Measurements from ENCODE around the gene NOXA1.

NOXA1 gene

DNA sequence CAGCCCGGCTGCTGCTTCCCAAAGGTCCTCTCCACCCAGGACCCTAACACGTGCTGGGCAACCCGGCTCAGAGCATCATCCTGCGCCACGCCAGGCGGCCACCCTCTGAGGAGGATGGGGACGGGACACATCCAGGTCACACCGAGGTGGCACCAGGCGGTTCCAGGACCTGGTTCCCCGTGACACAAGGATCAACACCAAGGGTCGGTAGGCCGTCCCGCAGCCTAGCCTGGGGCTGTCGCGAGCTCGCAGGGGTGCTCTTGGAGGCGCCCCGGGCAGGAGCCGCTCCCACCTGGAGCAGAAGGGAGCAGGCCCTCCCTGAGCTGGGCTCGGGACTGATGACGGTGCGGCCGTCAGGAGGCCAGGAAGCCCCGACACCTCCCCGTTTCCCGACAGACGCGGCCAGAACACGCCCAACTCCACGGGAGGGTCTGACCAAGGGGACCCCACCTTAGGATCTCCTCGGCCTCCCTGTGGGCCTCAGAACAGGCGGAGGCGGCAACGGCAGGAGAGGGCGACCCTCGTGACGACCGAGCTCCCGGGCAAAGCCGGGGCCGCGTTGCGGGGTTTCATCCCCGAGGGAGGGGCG lies 6.5 kb upstream of the NOXA1 start:
- Histone ChIP-seq H3K9ac (ENCODE audit: low read depth, low read length) (no peak overlapping the region), H3K36me3 (ENCODE audit: control insufficient read depth, insufficient read depth, low read length) (no peaks in the 10 kb centered on the region), H3K9me3 (ENCODE audit: control insufficient read depth, insufficient read depth, low read length) (no peaks in the 10 kb centered on the region), H3K4me3 (ENCODE audit: low read depth, low read length) (no peak overlapping the region), H3K27me3 (ENCODE audit: control insufficient read depth, insufficient read depth, low read length) (no peaks in the 10 kb centered on the region), H3K4me1 (ENCODE audit: control insufficient read depth, insufficient read depth, low read length) (no peaks in the 10 kb centered on the region), H3K27ac (ENCODE audit: low read depth, low read length) (no peak overlapping the region)

- no peaks in the 10 kb centered on the region for H3K36me3 ChIP-seq (ENCODE audit: control insufficient read depth, insufficient read depth, low read length)
- no peaks in the 10 kb centered on the region for H3K9me3 ChIP-seq (ENCODE audit: control insufficient read depth, insufficient read depth, low read length)
- H3K4me1 ChIP-seq (ENCODE audit: control insufficient read depth, insufficient read depth, low read length): no peaks in the 10 kb centered on the region
- H3K4me3 ChIP-seq (ENCODE audit: low read depth, low read length): no peak overlapping the region
- no peak overlapping the region for H3K27ac ChIP-seq (ENCODE audit: low read depth, low read length)
- no peak overlapping the region for H3K9ac ChIP-seq (ENCODE audit: low read depth, low read length)
- H3K27me3 ChIP-seq (ENCODE audit: control insufficient read depth, insufficient read depth, low read length): no peaks in the 10 kb centered on the region
These were observed 5.8 kb upstream of the NOXA1 start for GRCh38 chr9:137417161-137418021.

- Histone ChIP-seq H3K36me3 (ENCODE audit: control insufficient read depth, insufficient read depth, low read length) (no peaks in the 10 kb centered on the region), H3K27ac (ENCODE audit: low read depth, low read length) (no peak overlapping the region), H3K9ac (ENCODE audit: low read depth, low read length) (peak overlapping the region; percentile 34; the same call in 1 of the 2 replicates), H3K9me3 (ENCODE audit: control insufficient read depth, insufficient read depth, low read length) (no peaks in the 10 kb centered on the region), H3K4me1 (ENCODE audit: control insufficient read depth, insufficient read depth, low read length) (no peaks in the 10 kb centered on the region), H3K27me3 (ENCODE audit: control insufficient read depth, insufficient read depth, low read length) (peaks cover 15% of the 10 kb centered on the region; the same call in 1 of the 2 replicates), H3K4me3 (ENCODE audit: low read depth, low read length) (peak overlapping the region; percentile 85)
These were observed 1.2 kb upstream of the NOXA1 start for GRCh38 chr9:137421838-137422603.

DNA sequence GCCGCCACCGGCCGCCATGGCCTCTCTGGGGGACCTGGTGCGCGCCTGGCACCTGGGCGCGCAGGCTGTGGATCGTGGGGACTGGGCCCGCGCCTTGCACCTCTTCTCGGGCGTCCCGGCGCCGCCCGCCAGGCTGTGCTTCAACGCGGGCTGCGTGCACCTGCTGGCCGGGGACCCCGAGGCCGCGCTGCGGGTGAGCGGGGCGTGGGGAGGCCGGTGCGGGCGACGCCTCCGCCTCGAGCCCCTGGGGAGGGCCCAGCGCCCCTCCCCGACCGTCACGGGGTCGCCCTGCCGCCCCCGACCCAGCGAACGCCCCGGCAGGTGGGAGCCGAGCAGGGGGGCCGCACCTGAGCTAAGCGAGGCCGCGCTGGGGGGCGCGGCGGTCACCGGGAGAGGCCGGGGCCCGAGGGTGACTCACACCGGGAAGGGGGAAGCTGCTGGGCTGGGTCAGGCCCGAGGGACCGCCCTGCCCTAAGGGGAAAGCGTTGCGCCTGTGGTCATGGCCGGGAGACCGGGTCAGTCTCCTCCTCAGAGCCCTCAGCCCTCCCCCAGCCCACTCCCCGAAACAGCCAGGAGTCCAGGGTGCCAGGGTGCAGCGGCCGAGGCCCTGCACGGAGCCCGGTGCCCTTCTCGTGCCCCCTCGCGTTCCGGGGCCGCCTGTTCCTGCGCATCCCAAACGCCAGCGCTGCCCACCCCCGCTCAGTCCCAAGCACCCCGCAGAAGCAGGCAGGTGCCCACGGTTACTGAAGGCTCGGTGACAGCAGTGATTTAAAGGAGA lies 510 bp downstream of the NOXA1 start:
- Histone ChIP-seq H3K27ac (ENCODE audit: low read depth, low read length) (no peak overlapping the region), H3K27me3 (ENCODE audit: control insufficient read depth, insufficient read depth, low read length) (peaks cover 15% of the 10 kb centered on the region; the same call in 1 of the 2 replicates), H3K9me3 (ENCODE audit: control insufficient read depth, insufficient read depth, low read length) (no peaks in the 10 kb centered on the region), H3K9ac (ENCODE audit: low read depth, low read length) (no peak overlapping the region), H3K36me3 (ENCODE audit: control insufficient read depth, insufficient read depth, low read length) (no peaks in the 10 kb centered on the region), H3K4me1 (ENCODE audit: control insufficient read depth, insufficient read depth, low read length) (no peaks in the 10 kb centered on the region), H3K4me3 (ENCODE audit: low read depth, low read length) (peak overlapping the region; percentile 58)

DNA sequence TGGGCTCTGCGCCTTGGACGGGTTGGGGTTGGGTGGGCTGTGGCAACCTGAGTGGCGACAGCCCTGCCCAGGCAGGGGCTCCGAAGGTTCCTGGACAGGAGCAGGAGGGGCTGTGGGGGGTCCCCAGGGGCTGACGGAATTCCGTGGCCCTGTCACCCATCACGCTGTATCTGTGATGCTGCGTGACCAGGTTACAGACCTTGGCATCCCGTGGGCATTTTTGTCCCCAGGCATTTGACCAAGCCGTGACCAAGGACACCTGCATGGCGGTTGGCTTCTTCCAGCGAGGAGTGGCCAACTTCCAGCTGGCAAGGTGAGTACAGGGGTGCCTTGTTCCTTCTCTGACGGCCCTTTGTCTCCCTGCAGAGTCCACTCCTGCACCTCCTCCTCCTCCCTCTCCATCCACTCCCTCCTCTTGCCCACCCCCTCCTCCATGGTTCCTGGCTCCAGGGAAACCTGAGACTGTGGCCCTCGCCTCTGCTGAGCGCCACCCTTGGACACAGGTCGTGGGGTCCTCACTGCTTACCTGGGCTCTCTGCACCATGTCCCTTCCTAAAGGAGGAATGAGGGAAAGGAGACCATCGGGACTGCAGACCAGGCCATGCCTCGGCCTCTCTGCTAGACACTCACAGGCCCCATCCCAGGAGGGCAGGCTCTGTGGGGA lies 3.0 kb downstream of the NOXA1 start:
- H3K4me1 ChIP-seq (ENCODE audit: control insufficient read depth, insufficient read depth, low read length): no peaks in the 10 kb centered on the region
- no peaks in the 10 kb centered on the region for H3K9me3 ChIP-seq (ENCODE audit: control insufficient read depth, insufficient read depth, low read length)
- H3K36me3 ChIP-seq (ENCODE audit: control insufficient read depth, insufficient read depth, low read length): no peaks in the 10 kb centered on the region
- no peak overlapping the region for H3K9ac ChIP-seq (ENCODE audit: low read depth, low read length)
- H3K27me3 ChIP-seq (ENCODE audit: control insufficient read depth, insufficient read depth, low read length): peaks cover 15% of the 10 kb centered on the region; the same call in 1 of the 2 replicates
- no peak overlapping the region for H3K4me3 ChIP-seq (ENCODE audit: low read depth, low read length)
- no peak overlapping the region for H3K27ac ChIP-seq (ENCODE audit: low read depth, low read length)

DNA sequence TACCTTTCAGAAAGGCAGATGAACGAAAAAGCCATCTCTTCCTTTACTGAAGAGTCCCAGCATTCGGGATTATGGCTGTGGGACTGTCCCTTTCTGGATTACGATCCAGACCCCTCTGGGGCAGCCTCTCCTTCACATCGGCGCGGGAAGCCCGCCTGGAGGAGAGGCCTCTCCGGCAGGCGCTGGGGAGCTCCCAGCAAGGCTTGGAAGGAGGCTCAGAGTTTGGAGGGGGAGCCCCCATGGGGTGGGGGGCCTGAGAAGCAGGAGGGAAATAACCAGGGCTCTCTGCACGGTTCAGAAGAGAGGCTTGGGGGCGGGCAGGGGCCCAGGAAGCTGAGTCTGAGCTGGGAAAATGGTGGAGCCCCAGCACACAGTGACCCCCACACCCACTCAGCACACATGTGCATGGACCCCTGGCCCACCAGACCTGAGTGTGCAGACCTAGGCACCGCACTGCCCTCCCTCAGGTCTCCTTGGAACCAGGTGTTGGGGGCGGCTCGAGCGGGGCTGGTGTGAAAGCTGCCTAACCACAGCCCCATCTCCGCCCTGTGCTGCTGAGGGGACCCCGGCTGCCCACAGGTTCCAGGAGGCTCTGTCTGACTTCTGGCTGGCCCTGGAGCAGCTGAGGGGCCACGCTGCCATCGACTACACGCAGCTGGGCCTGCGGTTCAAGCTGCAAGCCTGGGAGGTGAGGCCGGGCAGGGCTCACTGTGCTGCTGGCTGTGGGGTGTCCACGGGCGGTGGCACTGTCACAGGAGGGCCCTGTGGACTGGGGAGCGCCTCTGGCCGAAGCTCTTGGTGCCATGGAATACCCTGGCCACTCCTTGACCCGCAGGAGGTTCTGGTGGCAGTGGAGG lies 4.5 kb downstream of the NOXA1 start:
- Histone ChIP-seq H3K27me3 (ENCODE audit: control insufficient read depth, insufficient read depth, low read length) (peaks cover 15% of the 10 kb centered on the region; the same call in 1 of the 2 replicates), H3K4me3 (ENCODE audit: low read depth, low read length) (no peak overlapping the region), H3K9me3 (ENCODE audit: control insufficient read depth, insufficient read depth, low read length) (no peaks in the 10 kb centered on the region), H3K9ac (ENCODE audit: low read depth, low read length) (no peak overlapping the region), H3K4me1 (ENCODE audit: control insufficient read depth, insufficient read depth, low read length) (no peaks in the 10 kb centered on the region), H3K27ac (ENCODE audit: low read depth, low read length) (no peak overlapping the region), H3K36me3 (ENCODE audit: control insufficient read depth, insufficient read depth, low read length) (no peaks in the 10 kb centered on the region)

DNA sequence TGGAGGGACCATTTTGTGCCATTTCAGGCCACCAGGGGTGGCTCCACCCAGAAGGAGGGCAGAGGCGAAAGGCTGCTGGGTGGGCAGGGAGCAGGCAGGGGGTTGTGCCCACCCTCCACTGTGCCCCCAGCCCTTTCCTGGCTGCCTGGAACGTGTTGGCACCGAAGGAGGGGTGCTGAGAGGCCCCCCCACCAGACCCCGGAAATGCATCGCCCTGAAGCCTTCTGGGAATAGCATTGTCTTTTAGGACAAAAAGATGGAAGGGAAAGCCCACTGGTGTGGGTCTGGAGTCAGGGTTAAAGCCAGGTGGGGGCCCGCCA lies 5.1 kb downstream of the NOXA1 start:
- Histone ChIP-seq H3K27ac (ENCODE audit: low read depth, low read length) (no peak overlapping the region), H3K27me3 (ENCODE audit: control insufficient read depth, insufficient read depth, low read length) (peaks cover 15% of the 10 kb centered on the region; the same call in 1 of the 2 replicates), H3K9ac (ENCODE audit: low read depth, low read length) (no peak overlapping the region)

DNA sequence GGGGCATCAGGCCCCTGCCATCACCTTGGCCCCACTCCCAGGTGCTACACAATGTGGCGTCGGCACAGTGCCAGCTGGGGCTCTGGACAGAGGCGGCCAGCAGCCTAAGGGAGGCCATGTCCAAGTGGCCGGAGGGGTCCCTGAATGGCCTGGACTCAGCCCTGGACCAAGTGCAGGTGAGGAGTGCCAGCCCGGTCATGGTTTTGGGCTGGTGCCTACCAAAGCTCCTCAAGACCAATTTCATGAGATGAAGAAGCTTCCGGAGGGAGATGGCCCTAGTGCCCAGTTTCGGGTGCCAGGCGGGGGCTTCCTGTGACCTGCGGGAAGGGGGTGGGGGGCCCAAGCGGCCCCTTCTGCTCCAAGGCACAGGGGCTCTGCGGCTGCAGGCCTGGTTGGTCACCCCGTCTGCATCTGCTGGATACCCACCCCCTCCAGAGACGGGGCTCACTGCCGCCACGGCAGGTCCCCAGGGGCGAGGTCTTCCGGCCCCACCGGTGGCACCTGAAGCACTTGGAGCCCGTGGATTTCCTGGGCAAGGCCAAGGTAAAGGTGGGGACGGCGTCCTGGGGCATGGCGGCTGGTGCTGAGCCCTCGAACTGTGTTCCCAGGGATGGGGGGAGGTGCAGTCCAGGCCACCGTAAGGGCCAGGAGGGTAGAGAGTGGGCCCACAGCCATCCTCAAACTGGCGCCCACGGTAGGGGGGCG lies 5.8 kb downstream of the NOXA1 start:
- H3K27ac ChIP-seq (ENCODE audit: low read depth, low read length): no peak overlapping the region

More for the DNA sequence above, 5.1 kb downstream of the NOXA1 start:
- H3K4me3 ChIP-seq (ENCODE audit: low read depth, low read length): no peak overlapping the region
- H3K36me3 ChIP-seq (ENCODE audit: control insufficient read depth, insufficient read depth, low read length): no peaks in the 10 kb centered on the region
- H3K4me1 ChIP-seq (ENCODE audit: control insufficient read depth, insufficient read depth, low read length): no peaks in the 10 kb centered on the region
- H3K9me3 ChIP-seq (ENCODE audit: control insufficient read depth, insufficient read depth, low read length): no peaks in the 10 kb centered on the region

GRCh38 chr9:137429546-137429890 lies 6.3 kb downstream of the NOXA1 start:
- Histone ChIP-seq H3K36me3 (ENCODE audit: control insufficient read depth, insufficient read depth, low read length) (no peaks in the 10 kb centered on the region), H3K27ac (ENCODE audit: low read depth, low read length) (no peak overlapping the region), H3K4me3 (ENCODE audit: low read depth, low read length) (no peak overlapping the region), H3K9me3 (ENCODE audit: control insufficient read depth, insufficient read depth, low read length) (no peaks in the 10 kb centered on the region), H3K4me1 (ENCODE audit: control insufficient read depth, insufficient read depth, low read length) (no peaks in the 10 kb centered on the region), H3K27me3 (ENCODE audit: control insufficient read depth, insufficient read depth, low read length) (0 out of 2 replicates have a peak, but pooled peaks cover 2% of the 10 kb centered on the region), H3K9ac (ENCODE audit: low read depth, low read length) (no peak overlapping the region)

More for the DNA sequence above, 5.8 kb downstream of the NOXA1 start:
- no peaks in the 10 kb centered on the region for H3K9me3 ChIP-seq (ENCODE audit: control insufficient read depth, insufficient read depth, low read length)
- H3K27me3 ChIP-seq (ENCODE audit: control insufficient read depth, insufficient read depth, low read length): peaks cover 7% of the 10 kb centered on the region; the same call in 1 of the 2 replicates
- H3K4me3 ChIP-seq (ENCODE audit: low read depth, low read length): no peak overlapping the region
- H3K4me1 ChIP-seq (ENCODE audit: control insufficient read depth, insufficient read depth, low read length): no peaks in the 10 kb centered on the region
- no peak overlapping the region for H3K9ac ChIP-seq (ENCODE audit: low read depth, low read length)
- H3K36me3 ChIP-seq (ENCODE audit: control insufficient read depth, insufficient read depth, low read length): no peaks in the 10 kb centered on the region
